ENCODE results near the gene ILKAP.

- no peak for TF ChIP-seq CTCF (IDR thresholded peaks at IDR 0.05)
- TF ChIP-seq POLR2A (IDR thresholded peaks at IDR 0.05) = no peak
Observed at GRCh38 chr2:238171575-238172187, 31.8 kb downstream of the ILKAP start.
